NCI-H82 (cell line): ENCODE data around the gene NR2F6.
A peak's percentile ranks its signal among the peaks of the same experiment; 100 is the strongest.
"Not testable (repeated sequence)": the region's sequence is repeated elsewhere in the genome, so short reads cannot be mapped to it uniquely, and the experiment has no call there.

Experiments used
- DNase-seq: peaks from one replicate; lab custom pipeline; 2025; lab: John Stamatoyannopoulos, UW

The NR2F6 gene

DNA sequence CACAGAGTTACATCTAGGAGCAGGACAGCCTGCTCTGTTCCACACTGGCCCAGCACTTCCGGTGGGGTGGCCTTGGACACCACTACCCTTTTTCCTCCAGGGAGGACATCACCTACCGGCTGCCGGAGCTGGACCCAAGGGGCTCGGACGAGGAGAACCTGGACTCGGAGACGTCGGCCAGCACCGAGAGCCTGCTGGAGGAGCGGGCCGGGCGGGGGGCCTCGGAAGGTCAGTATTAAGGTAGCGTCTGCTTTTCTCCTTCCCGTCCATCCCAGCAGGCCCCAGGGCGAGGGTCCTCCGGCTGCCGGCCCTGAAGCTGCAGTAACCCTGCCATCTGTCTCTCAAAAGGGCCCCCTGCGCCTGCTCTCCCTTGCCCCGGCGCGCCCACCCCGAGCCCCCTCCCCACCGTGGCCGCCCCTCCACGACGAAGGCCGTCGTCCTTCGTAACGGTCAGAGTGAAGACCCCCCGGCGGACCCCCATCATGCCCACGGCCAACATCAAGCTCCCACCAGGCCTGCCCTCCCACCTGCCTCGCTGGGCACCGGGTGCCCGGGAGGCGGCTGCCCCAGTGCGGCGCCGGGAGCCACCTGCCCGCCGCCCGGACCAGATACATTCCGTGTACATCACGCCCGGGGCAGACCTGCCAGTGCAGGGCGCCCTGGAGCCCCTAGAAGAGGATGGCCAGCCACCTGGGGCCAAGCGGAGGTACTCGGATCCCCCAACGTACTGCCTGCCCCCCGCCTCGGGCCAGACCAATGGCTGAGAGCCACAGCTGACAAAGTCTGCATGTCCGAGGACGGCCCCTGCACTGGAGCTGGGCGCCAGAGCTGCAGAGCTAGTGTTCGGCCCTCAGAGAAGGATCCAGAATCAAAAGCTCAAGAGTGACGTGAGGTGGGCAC, 33.9 kb downstream of the NR2F6 start:
- DNase-seq = no peak

- no peak for DNase-seq
Observed at GRCh38 chr19:17210296-17210695, 35.4 kb downstream of the NR2F6 start.

- peak; percentile 97 for DNase-seq
Observed at GRCh38 chr19:17209126-17210036, 36.3 kb downstream of the NR2F6 start.

- DNase-seq = no peak
Observed at GRCh38 chr19:17206736-17207581, 38.8 kb downstream of the NR2F6 start.

DNA sequence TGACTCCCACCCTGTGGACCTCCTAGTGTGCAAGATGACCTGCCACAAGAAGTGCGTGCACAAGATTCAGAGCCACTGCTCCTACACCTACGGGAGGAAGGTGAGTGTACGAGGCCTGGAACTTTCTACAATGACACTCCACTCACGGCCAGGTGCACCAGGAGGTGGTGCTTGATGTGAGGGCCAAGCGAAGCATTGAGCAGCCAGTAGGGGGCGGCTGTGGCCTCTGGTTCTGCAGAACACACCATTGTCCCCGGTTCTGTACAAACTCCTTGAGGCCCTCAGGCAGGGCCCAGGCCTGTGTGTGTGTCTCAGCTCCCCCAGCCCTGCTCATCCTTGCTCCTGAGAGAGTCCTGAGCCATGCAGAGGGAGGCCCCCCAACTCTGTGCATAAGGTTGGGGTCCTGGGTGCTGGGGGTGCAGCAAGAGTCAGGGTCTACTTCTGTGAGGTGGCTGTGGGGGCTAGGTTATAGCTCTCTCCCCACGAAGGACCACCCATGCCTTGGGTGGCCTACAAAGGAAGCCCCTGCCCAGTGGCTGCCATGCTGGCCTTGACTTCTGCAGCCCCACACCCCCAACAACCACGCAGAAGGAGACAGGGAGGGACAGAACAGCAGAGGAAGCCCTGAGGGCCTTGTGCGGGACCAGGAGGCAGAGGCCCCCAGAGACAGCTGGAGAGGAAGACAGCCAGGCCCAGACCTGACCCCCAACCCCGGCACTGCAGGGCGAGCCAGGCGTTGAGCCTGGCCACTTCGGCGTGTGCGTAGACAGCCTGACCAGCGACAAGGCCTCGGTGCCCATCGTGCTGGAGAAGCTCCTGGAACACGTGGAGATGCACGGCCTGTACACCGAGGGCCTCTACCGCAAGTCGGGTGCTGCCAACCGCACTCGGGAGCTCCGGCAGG, 40.2 kb downstream of the NR2F6 start:
- DNase-seq = peak; percentile 91

DNA sequence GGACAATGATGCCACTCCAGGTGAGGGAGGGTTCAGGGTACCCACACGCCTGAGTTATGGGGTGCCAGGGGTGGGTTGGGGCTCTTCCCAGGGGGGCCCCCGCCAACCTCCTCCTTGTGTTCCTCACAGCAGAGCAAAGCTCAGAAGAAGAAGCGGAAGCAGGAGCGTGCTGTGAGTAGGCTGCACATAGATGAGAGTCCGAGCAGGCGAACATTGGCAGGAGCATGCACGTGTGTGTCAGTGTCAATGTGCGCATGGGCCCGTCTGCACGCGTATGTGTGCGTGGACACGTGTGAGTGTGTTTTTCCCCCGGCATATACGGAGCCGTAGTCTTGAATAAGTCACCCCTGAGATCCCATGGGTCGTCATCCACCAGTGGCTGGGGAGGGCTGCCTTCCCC, 43.0 kb downstream of the NR2F6 start:
- no peak for DNase-seq

DNA sequence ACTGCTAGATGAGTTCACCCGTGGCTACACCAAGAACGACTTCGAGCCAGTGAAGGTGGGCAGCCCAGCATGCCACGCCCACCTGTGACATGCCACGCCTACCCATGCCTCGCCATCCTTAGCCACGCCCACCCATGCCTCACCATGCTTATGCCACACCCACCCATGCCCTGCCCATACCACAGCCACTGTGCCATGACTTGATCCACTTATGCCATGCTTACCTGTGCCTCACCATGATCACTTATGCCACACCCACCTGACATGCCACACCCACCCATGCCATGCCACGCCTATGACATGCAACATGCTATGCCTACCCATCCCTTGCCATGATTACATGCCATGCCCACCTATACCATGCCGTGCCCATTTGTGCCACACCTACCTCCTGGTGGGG, 43.5 kb downstream of the NR2F6 start:
- DNase-seq = no peak

DNA sequence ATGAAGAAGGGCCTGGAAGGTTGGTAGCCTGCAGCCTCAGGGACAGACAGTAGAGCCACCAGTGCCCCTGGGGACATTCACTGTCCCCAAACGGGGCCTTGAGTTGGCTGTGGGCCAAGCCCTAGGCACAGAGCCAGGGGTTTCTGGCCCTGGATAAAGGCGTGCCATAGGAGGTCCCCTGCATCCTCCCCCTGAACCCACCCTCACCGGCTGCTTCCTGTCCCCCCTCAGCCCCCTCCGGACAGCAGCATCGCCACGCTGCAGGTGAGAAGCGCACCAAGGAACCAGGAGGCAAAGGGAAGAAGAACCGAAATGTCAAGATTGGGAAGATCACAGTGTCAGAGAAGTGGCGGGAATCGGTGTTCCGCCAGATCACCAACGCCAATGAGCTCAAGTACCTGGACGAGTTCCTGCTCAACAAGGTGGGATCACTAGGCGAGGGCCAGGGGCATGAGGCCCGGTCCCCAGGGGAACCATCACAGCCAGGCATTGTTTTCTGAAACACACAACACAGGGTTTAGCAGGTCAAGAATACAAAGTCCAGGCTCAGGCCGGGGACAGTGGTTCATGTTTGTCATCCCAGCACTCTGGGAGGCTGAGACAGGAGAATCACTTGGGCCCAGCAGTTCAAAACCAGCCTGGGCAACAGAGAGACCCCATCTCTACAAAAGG, 45.2 kb downstream of the NR2F6 start:
- peak; percentile 45 for DNase-seq

DNA sequence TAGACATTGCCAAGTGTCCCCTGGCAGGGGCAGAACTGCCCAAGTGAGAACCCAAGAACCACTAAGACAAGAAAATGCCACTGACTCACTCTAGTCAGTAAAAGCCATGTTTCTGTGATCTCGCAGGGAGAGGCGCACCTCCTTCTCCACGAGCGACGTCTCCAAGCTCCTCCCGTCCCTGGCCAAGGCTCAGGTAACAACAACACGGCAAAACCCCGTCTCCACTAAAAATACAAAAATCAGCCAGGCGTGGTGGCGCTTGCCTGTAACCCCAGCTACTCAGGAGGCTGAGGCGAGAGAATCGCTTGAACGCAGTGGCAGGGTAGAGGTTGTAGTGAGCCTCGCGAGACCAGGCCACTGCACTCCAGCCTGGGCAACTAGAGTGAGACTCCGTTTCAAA, 48.1 kb downstream of the NR2F6 start:
- DNase-seq = no peak

GRCh38 chr19:17196610-17197009, 49.1 kb downstream of the NR2F6 start:
- DNase-seq = no peak

DNA sequence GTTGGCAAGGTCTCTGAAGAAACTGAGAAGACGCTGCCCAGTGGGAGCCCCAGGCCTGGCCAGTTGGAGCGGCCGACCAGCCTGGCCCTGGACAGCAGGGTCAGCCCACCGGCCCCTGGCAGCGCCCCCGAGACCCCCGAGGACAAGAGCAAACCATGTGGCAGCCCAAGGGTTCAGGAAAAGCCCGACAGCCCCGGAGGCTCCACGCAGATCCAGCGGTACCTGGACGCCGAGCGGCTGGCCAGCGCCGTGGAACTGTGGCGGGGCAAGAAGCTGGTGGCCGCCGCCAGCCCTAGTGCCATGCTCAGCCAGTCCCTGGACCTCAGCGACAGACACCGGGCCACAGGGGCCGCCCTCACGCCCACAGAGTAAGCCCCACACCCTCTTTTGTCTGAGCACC, 50.6 kb downstream of the NR2F6 start:
- no peak for DNase-seq

DNA sequence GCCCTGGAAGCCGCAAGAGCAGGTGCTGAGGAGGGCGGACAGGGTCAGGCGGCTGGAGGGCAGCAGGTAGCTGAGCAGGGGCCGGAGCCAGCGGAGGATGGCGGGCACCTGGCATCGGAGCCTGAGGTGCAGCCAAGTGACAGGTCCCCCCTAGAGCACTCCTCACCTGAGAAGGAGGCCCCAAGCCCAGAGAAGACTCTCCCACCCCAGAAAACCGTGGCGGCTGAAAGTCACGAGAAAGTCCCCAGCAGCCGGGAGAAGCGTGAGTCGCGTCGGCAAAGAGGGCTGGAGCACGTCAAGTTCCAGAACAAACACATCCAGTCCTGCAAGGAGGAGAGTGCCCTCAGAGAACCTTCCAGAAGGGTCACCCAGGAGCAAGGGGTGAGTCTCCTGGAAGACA, 51.1 kb downstream of the NR2F6 start:
- DNase-seq = no peak

DNA sequence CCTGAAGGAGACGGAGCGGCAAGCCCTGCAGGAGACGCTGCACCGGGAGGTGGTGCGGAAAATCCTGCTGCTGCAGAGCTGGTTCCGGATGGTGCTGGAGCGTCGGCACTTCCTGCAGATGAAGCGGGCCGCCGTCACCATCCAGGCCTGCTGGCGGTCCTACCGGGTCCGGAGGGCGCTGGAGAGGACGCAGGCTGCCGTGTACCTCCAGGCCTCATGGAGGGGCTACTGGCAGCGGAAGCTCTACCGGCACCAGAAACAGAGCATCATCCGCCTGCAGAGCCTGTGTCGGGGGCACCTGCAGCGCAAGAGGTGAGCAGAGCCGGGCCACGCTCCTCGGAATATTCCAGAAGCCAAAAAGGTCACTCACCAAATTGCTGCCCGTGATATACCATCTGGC, 53.0 kb downstream of the NR2F6 start:
- DNase-seq = no peak

DNA sequence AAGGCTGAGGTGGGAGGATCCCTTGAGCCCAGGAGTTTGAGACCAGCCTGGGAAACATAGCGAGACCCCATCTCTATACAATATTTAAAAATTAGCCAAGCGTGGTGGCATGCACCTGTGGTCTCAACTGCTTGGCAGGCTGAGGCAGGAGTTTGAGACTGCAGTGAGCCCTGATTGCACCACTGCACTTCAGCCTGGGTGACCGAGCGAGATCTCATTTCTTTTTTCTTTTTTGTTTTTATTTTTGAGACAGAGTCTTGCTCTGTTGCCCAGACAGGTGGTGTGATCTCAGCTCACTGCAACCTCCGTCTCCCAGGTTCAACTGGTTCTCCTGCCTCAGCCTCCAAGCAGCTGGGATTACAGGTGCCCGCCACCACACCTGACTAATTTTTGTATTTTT, 54.0 kb downstream of the NR2F6 start:
- DNase-seq = not testable (repeated sequence)

DNA sequence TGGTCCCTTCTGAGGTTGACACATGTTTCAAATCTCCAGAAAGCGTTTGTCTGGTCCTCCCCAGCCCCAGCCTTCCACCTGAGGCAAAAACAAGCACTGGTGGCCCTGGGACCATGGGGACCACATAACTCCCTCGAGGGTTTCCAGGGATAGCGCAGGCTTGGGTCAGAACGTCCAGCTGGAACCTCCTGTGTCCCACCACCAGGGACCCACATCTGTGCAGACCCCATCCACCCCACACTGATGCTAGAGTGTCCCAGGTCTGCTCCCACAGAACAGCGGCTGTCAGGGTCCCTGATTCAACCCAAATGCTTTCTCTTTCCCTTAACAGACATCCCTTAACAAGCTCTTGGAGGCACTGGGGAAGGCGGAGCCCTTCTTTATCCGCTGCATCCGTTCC, 60.1 kb downstream of the NR2F6 start:
- DNase-seq = no peak

GRCh38 chr19:17184371-17184841, 61.3 kb downstream of the NR2F6 start:
- DNase-seq = no peak

- no peak for DNase-seq
Observed at GRCh38 chr19:17183858-17184321, 61.8 kb downstream of the NR2F6 start.

- no peak for DNase-seq
Observed at GRCh38 chr19:17183271-17183761, 62.4 kb downstream of the NR2F6 start.
